Stomach smooth muscle (tissue), 2 donors: Measurements from ENCODE around the gene TBL3.
A peak's percentile ranks its signal among the peaks of the same experiment; 100 is the strongest.

Experiments used
- H3K27ac ChIP-seq: one replicate; pipeline ENCODE4 v1.7.0; 2013; ENCODE audit warnings: mild to moderate bottlenecking, low read length, inconsistent platforms
- H3K27me3 ChIP-seq, 2 donors: one replicate each; pipeline ENCODE4 v1.7.0; 2013; ENCODE audit warnings: low read length in 2 of 2; ENCODE audit not compliant: insufficient read depth in 2 of 2, control insufficient read depth in 1 of 2
- H3K36me3 ChIP-seq, 2 donors: one replicate each; pipeline ENCODE4 v1.7.0; 2013; ENCODE audit warnings: low read length in 2 of 2; ENCODE audit not compliant: control insufficient read depth in 2 of 2, insufficient read depth in 2 of 2
- H3K4me1 ChIP-seq: one replicate; pipeline ENCODE4 v1.7.0; 2013; ENCODE audit warnings: low read length; ENCODE audit not compliant: control insufficient read depth, insufficient read depth
- H3K4me3 ChIP-seq, 2 donors: one replicate each; pipeline ENCODE4 v1.7.0; 2013; ENCODE audit warnings: low read length in 2 of 2
- H3K9ac ChIP-seq, 2 donors: one replicate each; pipeline ENCODE4 v1.7.0; 2013; ENCODE audit warnings: low read length in 2 of 2, mild to moderate bottlenecking in 1 of 2
- H3K9me3 ChIP-seq, 2 donors: one replicate each; pipeline ENCODE4 v1.7.0; 2013; ENCODE audit warnings: low read length in 2 of 2; ENCODE audit not compliant: control insufficient read depth in 2 of 2
- donor health status: healthy.
- donor health status: Pancreatic carcinoma.

The TBL3 gene

DNA sequence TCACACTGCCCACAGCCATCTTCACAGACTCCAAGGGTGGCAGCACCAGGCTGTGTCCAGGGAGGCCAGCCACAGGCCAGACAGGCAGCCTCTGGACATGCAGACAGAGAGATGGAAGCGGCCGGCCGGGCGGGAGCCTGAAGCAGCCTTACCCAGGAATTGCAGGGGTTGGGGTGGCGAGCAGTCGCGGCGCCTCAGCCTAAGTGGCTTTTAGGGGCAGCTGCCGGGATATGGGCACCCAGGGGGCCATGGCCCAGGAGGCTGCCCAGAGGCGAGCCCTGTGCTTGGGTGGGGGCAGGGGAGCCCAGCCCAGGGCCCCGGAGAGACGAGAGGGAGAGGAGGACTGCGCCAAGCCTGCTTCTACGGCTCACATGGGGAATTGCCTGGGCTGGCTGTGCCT is 53.4 kb downstream of the TBL3 start:
- Histone ChIP-seq H3K27me3 (peaks cover 4 to 12% of the 10 kb centered on the region in 2 donors), H3K4me1 (peaks cover 53% of the 10 kb centered on the region), H3K27ac (no peak overlapping the region), H3K9me3 (no peaks in the 10 kb centered on the region), H3K4me3 (no peak overlapping the region), H3K36me3 (peaks cover 0 to 4% of the 10 kb centered on the region in 2 donors), H3K9ac (no peak overlapping the region)

DNA sequence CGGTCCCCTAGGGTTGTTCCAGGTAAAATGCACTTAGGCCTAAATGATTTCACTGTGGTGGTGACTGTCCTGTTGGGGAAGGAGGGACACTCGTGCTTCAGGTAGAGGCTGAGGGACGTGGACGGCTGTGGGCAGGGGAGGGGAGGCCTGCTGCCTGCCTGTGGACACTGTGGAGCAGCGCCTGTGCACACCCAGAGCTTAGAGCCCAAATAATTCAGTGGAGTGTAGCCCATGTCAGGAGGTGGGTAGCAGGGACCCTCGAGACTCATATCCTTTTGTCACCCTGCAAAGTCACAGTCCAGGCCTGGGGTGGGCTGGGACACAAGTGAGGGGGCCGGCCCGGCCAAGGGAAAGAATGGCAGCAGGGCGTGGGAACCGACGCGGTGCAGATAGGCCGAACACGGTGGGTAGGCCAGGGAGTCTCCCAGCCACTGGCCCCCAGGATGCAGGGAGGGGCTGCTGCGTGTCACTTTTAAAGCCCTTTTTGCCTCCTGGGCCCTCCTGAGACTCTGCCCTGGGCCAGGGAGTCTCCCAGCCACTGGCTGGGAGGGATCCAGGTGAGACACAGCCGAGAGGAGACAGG is 54.1 kb downstream of the TBL3 start:
- H3K27me3 ChIP-seq, result peaks cover 4 to 5% of the 10 kb centered on the region in 2 donors
- H3K4me1 ChIP-seq, result peaks cover 48% of the 10 kb centered on the region

DNA sequence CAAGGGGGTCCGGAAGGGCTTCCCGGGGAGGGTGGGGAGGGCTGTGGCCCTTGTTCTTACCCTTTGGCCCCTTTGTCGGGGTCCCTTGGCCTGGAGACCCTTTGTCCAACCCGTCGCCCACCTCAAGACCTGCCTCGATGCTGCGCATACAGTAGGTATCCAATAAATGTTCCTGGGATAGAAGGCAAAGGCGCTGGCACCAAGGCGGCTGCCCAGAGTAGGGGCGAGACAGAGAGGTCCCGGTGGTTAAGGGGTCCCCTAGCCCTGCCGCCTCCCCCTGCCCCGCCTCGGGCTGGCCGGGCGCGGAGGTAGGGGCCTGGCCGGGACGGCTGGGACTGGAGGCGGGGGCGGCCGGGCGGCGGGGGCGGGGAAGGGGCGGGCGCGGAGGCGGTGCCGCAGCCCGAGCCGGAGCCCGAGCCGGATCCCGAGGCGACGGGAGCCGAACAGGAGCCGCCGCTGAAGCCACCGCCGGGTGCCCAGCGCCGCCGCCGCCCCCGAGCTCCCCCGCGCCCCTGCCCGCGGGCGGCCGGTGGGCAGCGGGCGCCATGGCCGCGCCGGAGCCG is 54.7 kb downstream of the TBL3 start, which contains the start of gene NHERF2:
Gene NHERF2, plus strand, starts transcription at position 442 of the 563 bp plus-strand sequence. Its CDS starts 104 bp downstream, at position 546.
- Histone ChIP-seq H3K36me3 (peaks cover 0 to 4% of the 10 kb centered on the region in 2 donors), H3K4me3 (peak within 1 kb of the TSS; percentile 67 to 77), H3K9ac (peak within 1 kb of the TSS; percentile 59 to 60), H3K27me3 (peaks cover 2 to 3% of the 10 kb centered on the region in 2 donors), H3K4me1 (peaks cover 48% of the 10 kb centered on the region), H3K9me3 (no peaks in the 10 kb centered on the region), H3K27ac (peak within 1 kb of the TSS; percentile 31)

More for the DNA sequence above, 54.1 kb downstream of the TBL3 start:
- peaks cover 0 to 4% of the 10 kb centered on the region in 2 donors for H3K36me3 ChIP-seq
- H3K9ac ChIP-seq, result peak overlapping the region; percentile 39 to 60
- peak overlapping the region; percentile 31 for H3K27ac ChIP-seq
- no peaks in the 10 kb centered on the region for H3K9me3 ChIP-seq
- peak overlapping the region in 1 of 2 donors; percentile 65 for H3K4me3 ChIP-seq

DNA sequence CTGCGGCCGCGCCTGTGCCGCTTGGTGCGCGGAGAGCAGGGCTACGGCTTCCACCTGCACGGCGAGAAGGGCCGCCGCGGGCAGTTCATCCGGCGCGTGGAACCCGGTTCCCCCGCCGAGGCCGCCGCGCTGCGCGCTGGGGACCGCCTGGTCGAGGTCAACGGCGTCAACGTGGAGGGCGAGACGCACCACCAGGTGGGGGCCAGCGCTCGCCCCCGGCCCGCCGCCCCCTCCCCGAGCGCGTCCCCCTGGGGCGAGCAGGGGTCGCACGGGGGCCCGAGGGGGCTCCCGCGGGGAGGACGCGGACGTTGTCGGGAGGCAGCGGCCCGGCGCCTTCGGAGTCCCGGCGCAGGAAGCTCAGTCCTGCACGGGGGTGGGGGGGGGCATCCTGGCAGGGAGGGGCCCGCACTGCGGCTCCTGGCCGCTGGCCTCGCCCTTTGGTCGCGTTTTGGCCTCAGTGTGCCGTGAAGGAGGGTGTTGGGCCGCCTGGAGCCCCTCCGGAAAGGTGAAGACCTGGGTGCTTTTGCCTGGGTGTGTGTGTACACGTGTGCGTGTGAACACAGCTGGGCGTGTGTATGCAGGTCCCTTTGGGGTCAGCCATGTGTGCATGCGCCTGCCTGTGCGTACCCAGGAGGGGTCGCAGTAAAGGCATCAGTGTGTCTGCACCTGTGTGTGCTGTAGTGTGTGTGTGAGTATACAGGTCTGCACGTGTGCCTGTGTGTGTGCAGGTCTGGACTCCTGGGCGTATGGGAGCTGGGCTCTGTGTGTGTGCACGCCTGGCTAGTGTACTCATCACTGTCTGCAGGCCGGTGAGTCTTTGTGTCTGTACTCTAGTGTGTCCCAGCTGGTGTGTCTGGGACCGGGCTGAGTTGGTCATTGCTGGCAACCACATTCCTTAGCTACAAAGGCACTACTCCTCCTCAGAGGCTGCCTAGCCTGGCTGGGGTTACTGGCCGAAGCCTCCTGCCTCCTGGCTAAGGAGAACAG is 55.5 kb downstream of the TBL3 start:
- Histone ChIP-seq H3K4me3 (peak overlapping the region; percentile 67 to 77), H3K4me1 (peaks cover 50% of the 10 kb centered on the region), H3K27me3 (no peaks in the 10 kb centered on the region), H3K36me3 (peaks cover 0 to 4% of the 10 kb centered on the region in 2 donors), H3K27ac (no peak overlapping the region), H3K9ac (peak overlapping the region; percentile 36 to 59), H3K9me3 (no peaks in the 10 kb centered on the region)

DNA sequence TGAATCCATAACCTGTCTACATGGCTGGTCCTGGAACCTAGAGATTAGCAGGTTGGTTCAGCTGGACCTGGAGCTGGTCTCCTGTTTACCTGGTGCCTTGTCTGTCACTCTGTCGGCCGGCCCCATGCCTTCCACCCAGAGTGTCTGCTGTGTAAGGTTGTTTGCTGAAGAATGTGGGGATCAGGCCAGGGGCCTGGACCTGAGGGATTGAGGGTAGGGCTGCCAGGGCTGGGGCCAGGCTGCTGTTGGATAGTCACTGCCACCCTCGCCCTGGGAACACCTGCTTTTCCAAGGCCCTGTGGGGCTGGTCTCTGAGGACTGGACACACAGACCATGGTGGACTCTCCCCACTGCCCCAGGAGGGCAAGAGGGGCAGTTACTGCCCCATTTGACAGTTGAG is 56.3 kb downstream of the TBL3 start:
- Histone ChIP-seq H3K27ac (no peak overlapping the region), H3K4me1 (peaks cover 51% of the 10 kb centered on the region), H3K4me3 (peak overlapping the region; percentile 67 to 77), H3K27me3 (no peaks in the 10 kb centered on the region), H3K9ac (peak overlapping the region; percentile 5 to 59), H3K9me3 (no peaks in the 10 kb centered on the region), H3K36me3 (peaks cover 0 to 4% of the 10 kb centered on the region in 2 donors)

DNA sequence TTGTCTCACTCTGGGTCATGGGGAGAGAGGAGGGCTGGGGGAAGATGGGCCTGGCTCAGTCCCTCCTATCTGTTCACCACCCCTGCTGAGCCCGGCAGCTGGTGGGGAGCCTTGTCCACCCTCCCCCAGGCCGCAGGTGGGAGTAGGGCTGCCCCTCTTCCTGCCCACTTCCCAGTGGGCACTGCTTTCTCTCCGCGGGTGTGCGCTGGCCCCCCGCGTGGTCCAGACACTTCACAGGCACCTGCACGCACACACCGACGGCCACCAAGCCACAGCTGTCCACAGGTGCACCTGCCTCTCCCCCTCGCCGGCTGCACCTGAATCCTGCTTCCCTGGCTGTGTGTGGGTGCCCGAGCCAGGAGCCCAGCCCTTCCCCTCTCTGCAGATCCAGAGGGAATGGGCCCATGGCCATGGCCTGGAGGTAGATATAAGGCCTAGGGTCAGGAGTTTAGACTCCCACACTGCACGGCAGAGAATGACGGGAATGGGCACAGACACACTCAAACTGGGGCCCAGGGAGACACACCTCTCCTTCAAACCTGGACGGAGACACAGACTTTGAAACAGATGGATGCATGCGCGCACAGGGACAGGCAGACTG is 56.9 kb downstream of the TBL3 start:
- Histone ChIP-seq H3K4me1 (peaks cover 51% of the 10 kb centered on the region), H3K27me3 (no peaks in the 10 kb centered on the region), H3K36me3 (peaks cover 0 to 4% of the 10 kb centered on the region in 2 donors), H3K9me3 (no peaks in the 10 kb centered on the region), H3K4me3 (peak overlapping the region in 1 of 2 donors; percentile 40), H3K27ac (no peak overlapping the region), H3K9ac (no peak overlapping the region)

DNA sequence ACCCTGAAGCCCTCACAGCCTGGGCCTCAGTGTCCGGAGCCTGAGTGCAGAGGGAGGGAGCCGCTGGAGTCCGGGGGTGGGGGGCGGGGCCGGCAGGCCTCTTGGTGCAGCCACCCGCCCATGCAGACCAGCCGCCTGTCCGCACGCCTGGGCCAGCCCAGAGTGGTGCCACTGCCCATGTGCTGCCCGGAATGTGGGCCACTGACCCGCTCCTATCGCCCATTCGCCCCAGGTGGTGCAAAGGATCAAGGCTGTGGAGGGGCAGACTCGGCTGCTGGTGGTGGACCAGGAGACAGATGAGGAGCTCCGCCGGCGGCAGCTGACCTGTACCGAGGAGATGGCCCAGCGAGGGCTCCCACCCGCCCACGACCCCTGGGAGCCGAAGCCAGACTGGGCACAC is 57.5 kb downstream of the TBL3 start:
- H3K4me3 ChIP-seq, result peak overlapping the region in 1 of 2 donors; percentile 40

DNA sequence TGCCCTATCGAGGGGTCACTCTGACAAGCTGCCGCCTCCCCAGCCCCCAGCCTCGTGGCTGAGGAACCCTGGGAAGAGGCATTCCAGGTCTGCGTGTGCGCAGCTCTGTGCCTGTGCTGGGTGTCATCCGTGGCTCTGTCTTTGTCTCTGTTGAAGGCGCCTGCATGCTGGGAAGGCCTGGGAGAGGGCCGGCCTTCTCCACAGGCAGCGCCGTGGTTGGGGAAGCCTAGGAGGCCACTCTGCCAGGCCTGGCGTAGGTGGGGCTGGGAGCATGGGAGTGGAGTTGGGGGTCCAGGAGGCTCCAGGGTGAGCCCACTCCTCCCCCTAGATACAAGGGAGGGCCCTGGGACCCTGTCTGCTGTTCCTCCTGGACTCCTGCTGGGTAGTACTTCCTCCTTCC is 58.2 kb downstream of the TBL3 start:
- peaks cover 56% of the 10 kb centered on the region for H3K4me1 ChIP-seq
- no peaks in the 10 kb centered on the region for H3K9me3 ChIP-seq
- H3K27me3 ChIP-seq, result no peaks in the 10 kb centered on the region
- no peak overlapping the region for H3K9ac ChIP-seq
- no peak overlapping the region for H3K27ac ChIP-seq
- H3K36me3 ChIP-seq, result peaks cover 0 to 4% of the 10 kb centered on the region in 2 donors
- peak overlapping the region in 1 of 2 donors; percentile 22 for H3K4me3 ChIP-seq

More for the DNA sequence above, 57.5 kb downstream of the TBL3 start:
- Histone ChIP-seq H3K27me3 (no peaks in the 10 kb centered on the region), H3K27ac (no peak overlapping the region), H3K36me3 (peaks cover 0 to 4% of the 10 kb centered on the region in 2 donors), H3K4me1 (peaks cover 50% of the 10 kb centered on the region), H3K9ac (no peak overlapping the region), H3K9me3 (no peaks in the 10 kb centered on the region)

DNA sequence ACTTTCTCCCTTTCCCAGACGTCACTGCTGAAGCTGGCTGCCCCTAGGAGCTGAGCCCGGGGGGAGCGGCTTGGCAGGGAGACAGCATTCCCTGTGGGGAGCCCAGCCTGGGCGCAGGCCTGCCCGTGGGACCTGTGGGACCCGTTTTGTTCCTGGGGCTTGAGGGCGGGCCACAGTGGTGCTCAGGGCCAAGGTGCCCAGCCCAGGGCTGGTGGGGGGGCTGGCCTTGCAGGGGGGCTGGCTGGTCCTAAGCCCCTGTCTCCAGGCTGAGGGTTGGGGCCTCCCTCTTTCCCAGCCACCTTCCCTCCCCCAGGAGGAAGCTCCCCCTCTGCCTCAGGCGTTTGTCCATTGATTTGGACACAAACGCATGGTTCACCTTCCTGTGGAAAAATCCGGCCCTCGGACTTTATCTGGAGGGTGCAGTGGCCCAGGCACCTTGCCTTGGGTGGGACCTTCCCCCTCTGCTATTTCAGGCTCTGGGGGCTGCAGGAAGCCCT is 59.3 kb downstream of the TBL3 start:
- peaks cover 0 to 4% of the 10 kb centered on the region in 2 donors for H3K36me3 ChIP-seq
- H3K27ac ChIP-seq, result no peak overlapping the region
- no peaks in the 10 kb centered on the region for H3K9me3 ChIP-seq
- no peaks in the 10 kb centered on the region for H3K27me3 ChIP-seq
- peaks cover 61% of the 10 kb centered on the region for H3K4me1 ChIP-seq
- H3K4me3 ChIP-seq, result no peak overlapping the region
- H3K9ac ChIP-seq, result no peak overlapping the region
